GM12878 (cell line): ENCODE results near the gene SLX4IP. TPM values are rescaled to one million over a fixed set of nuclear protein-coding genes. Genes with fewer than 3 reads are reported as not detected.

ENCODE experiments used
- ATAC-seq: fragments of 200-7000 bp; cut with Tn5 transposase; 3 replicates; pipeline ENCODE4 v1.9.1; 2020; ENCODE audit warnings: mild to moderate bottlenecking, moderate library complexity
- BruUV-seq: library from RNA; stranded (reverse); fragments of 400-500 nt; replicated peaks from 2 replicates; lab custom pipeline; 2021; lab: Mats Ljungman, UMichigan
- CTCF ChIA-PET: fragments of 300-600 bp; sonication (Branson Sonifier 250); formaldehyde crosslinking; extraction: SDS; loops from one replicate; lab custom pipeline; 2021; ENCODE audit warnings: inconsistent platforms; lab: Yijun Ruan, JAX
- POLR2A ChIA-PET: fragments of 350-600 bp; formaldehyde crosslinking; extraction: SDS; loops from one replicate; lab custom pipeline; 2021; ENCODE audit warnings: inconsistent platforms; lab: Charles Lee
- RAD21 ChIA-PET: fragments of 300-600 bp; sonication (Branson Sonifier 250); formaldehyde crosslinking; loops from one replicate; lab custom pipeline; 2023; ENCODE audit warnings: antibody characterized with exemption; ENCODE audit not compliant: unreplicated experiment; lab: Charles Lee
- SMC1A ChIA-PET: fragments of 300-600 bp; sonication (Branson Sonifier 250); formaldehyde crosslinking; loops from one replicate; lab custom pipeline; 2023; ENCODE audit not compliant: unreplicated experiment, uncharacterized antibody; lab: Charles Lee
- DNase-seq: peaks from one replicate; pipeline ENCODE4 v3.0.0-alpha.2; 2011; ENCODE audit warnings: low read depth, low spot score
- FAIRE-seq: peaks from 3 replicates; lab custom pipeline; 2011; peaks lifted over from hg19 to GRCh38; lab: Jason Lieb, UNC
- H2AFZ ChIP-seq: 2 replicates; pipeline ENCODE4 v1.6.0; 2011; ENCODE audit warnings: low read depth, low read length, control low read depth; ENCODE audit not compliant: control insufficient read depth
- H3K27ac ChIP-seq: 2 replicates; pipeline ENCODE4 v1.5.1; 2011; ENCODE audit warnings: control low read depth; ENCODE audit not compliant: control insufficient read depth, insufficient read depth
- H3K27me3 ChIP-seq, 2 experiments: replicated peaks in 1 of 2; 2 replicates each; pipeline versions ENCODE4 v1.6.0 to v1.6.1; 2011; ENCODE audit warnings: low read length in 1 of 2; ENCODE audit not compliant: control insufficient read depth in 2 of 2, insufficient read depth in 2 of 2
- H3K36me3 ChIP-seq, 2 experiments: 2 replicates each; pipeline ENCODE4 v1.5.1; 2011; ENCODE audit warnings: low read length in 1 of 2; ENCODE audit not compliant: control insufficient read depth in 2 of 2, insufficient read depth in 2 of 2
- H3K4me1 ChIP-seq: 2 replicates; pipeline ENCODE4 v1.6.1; 2011; ENCODE audit warnings: mild to moderate bottlenecking, low read length, moderate library complexity, mixed read lengths; ENCODE audit not compliant: control insufficient read depth, insufficient read depth
- H3K4me2 ChIP-seq: 2 replicates; pipeline ENCODE4 v1.6.0; 2011; ENCODE audit warnings: control low read depth; ENCODE audit not compliant: control insufficient read depth, insufficient read depth
- H3K4me3 ChIP-seq: fragments of 200-600 bp; sonication (generic); 2 replicates; pipeline ENCODE4 v1.5.1; 2016
- H3K79me2 ChIP-seq: 2 replicates; pipeline ENCODE4 v1.6.0; 2011; ENCODE audit warnings: low read length; ENCODE audit not compliant: control insufficient read depth, insufficient read depth
- H3K9ac ChIP-seq: 2 replicates; pipeline ENCODE4 v1.8.0; 2011; ENCODE audit warnings: low read length, control low read depth, mixed read lengths; ENCODE audit not compliant: control insufficient read depth, insufficient read depth
- H3K9me3 ChIP-seq: replicated peaks from 3 replicates; pipeline ENCODE4 v1.5.1; 2011; ENCODE audit warnings: mild to moderate bottlenecking, low read length; ENCODE audit not compliant: control insufficient read depth, insufficient read depth
- H4K20me1 ChIP-seq: 2 replicates; pipeline ENCODE4 v1.6.0; 2011; ENCODE audit not compliant: control insufficient read depth, insufficient read depth
- BACH1 ChIP-seq: fragments of 450-650 bp; IDR thresholded peaks from 2 replicates; pipeline ENCODE4 v1.6.1; 2017; ENCODE audit warnings: mild to moderate bottlenecking, borderline replicate concordance
- BCL11A ChIP-seq: IDR thresholded peaks from 2 replicates; pipeline ENCODE4 v1.6.1; 2011; ENCODE audit warnings: low read depth, low read length
- BHLHE40 ChIP-seq, 2 experiments: fragments of 450-650 bp in 1 of 2; IDR thresholded peaks; 2 replicates each; pipeline ENCODE4 v1.6.1; 2011 to 2017; ENCODE audit warnings: low read depth in 2 of 2, borderline replicate concordance in 1 of 2, improper control_type of control experiment in 1 of 2, low read length in 1 of 2, mild to moderate bottlenecking in 1 of 2
- BMI1 ChIP-seq: fragments of 450-650 bp; IDR thresholded peaks from 2 replicates; pipeline ENCODE4 v1.6.1; 2016; ENCODE audit warnings: mild to moderate bottlenecking, moderate library complexity, borderline replicate concordance
- HDAC2 ChIP-seq: fragments of 200-600 bp; sonication (generic); IDR thresholded peaks from 2 replicates; pipeline ENCODE4 v1.6.1; 2017
- IRF4 ChIP-seq: IDR thresholded peaks from 2 replicates; pipeline ENCODE4 v1.6.1; 2011; ENCODE audit warnings: low read depth, low read length
- KAT2A ChIP-seq: conservative IDR thresholded peaks from 2 replicates; pipeline ENCODE4 v1.6.1; 2011; ENCODE audit warnings: low read depth, low read length; ENCODE audit not compliant: control insufficient read depth
- NR2C2 ChIP-seq: IDR thresholded peaks from 2 replicates; pipeline ENCODE4 v1.6.1; 2011; ENCODE audit warnings: borderline replicate concordance, low read depth; ENCODE audit not compliant: control insufficient read depth, insufficient read length
- POLR2AphosphoS5 ChIP-seq: IDR thresholded peaks from 2 replicates; pipeline ENCODE4 v1.6.1; 2011; ENCODE audit warnings: mild to moderate bottlenecking, low read length, inconsistent platforms
- POU2F2 ChIP-seq: IDR thresholded peaks from 3 replicates; pipeline ENCODE4 v1.6.1; 2011; ENCODE audit warnings: low read depth, mild to moderate bottlenecking, low read length, borderline replicate concordance
- RBBP5 ChIP-seq: fragments of 200-600 bp; sonication (generic); conservative IDR thresholded peaks from 2 replicates; pipeline ENCODE4 v1.6.1; 2016
- TCF3 ChIP-seq: IDR thresholded peaks from 2 replicates; pipeline ENCODE4 v1.6.1; 2012; ENCODE audit warnings: low read depth, mild to moderate bottlenecking, low read length, borderline replicate concordance; ENCODE audit not compliant: insufficient read depth
- WRNIP1 ChIP-seq: IDR thresholded peaks from 2 replicates; pipeline ENCODE4 v1.6.1; 2011; ENCODE audit warnings: low read depth, low read length, improper control_type of control experiment, borderline replicate concordance
- YBX1 ChIP-seq: fragments of 450-650 bp; IDR thresholded peaks from 2 replicates; pipeline ENCODE4 v1.6.1; 2016; ENCODE audit warnings: antibody characterized with exemption
- WGBS: methylation state at CpG from one replicate; pipeline ENCODE4 v1.1.6; 2016; ENCODE audit warnings: low lambda C conversion rate; ENCODE audit not compliant: insufficient replicate concordance, insufficient coverage; ENCODE audit errors: missing lambda C conversion rate; 5-methylcytosine and 5-hydroxymethylcytosine counted together
- in situ Hi-C: fragments of 300-500 bp; cut with MboI; formaldehyde crosslinking; loops from 9 replicates; pipeline ENCODE4 v1.14.3; 2018; ENCODE audit warnings: mixed read lengths
- intact Hi-C: fragments of 100-400 bp; cut with micrococcal nuclease; formaldehyde crosslinking; loops from one replicate; pipeline ENCODE4 v1.14.2; 2022; ENCODE audit not compliant: unreplicated experiment
- polyA plus RNA-seq, 11 experiments: library from polyadenylated mRNA; depleted of rRNA in 4 of 11; unstranded in 6 of 11; stranded (reverse) in 5 of 11; fragments of >200 nt; fragmentation: Nextera tagmentation in 4 of 11; fragmentation: Illumina TruSeq in 1 of 11; extraction: Ambion mirVana in 4 of 11; extraction: Trizol in 1 of 11; gene quantifications; 1 replicate in 1 of 11; 2 replicates in 10 of 11; pipeline versions ENCODE4 v1.2.1 to v1.2.3, GENCODE V29; 2011 to 2016; ENCODE audit warnings: inconsistent platforms in 2 of 11, missing spikeins in 2 of 11, low read depth in 1 of 11
- total RNA-seq, 4 experiments: library from RNA; depleted of rRNA in 3 of 4; stranded (reverse); fragments of >200 nt in 3 of 4; fragmentation: Illumina TruSeq in 1 of 4; extraction: Trizol in 1 of 4; gene quantifications; 2 replicates each; pipeline versions ENCODE4 v1.2.1 to v1.2.3, GENCODE V29; 2013 to 2021
- TF ChIP-seq, protein P1 (sequence below): IDR thresholded peaks from 2 replicates; pipeline ENCODE4 v1.6.1; 2011; ENCODE audit warnings: low read depth, low read length, improper control_type of control experiment, borderline replicate concordance
- TF ChIP-seq, protein P2 (sequence below): IDR thresholded peaks from 2 replicates; pipeline ENCODE4 v1.6.1; 2012; ENCODE audit warnings: improper control_type of control experiment, low read depth, low read length; ENCODE audit not compliant: insufficient replicate concordance
- TF ChIP-seq, protein P3 (sequence below): fragments of 450-650 bp; IDR thresholded peaks from 2 replicates; pipeline ENCODE4 v1.6.1; 2017; ENCODE audit warnings: borderline replicate concordance

SLX4IP gene
- total and polyA plus RNA-seq, 10 of the 15 experiments (the other 5 are each of a cell fraction or from before 2014, with no cell fraction given): 2.2 to 11.0 (median 6.3) TPM

DNA sequence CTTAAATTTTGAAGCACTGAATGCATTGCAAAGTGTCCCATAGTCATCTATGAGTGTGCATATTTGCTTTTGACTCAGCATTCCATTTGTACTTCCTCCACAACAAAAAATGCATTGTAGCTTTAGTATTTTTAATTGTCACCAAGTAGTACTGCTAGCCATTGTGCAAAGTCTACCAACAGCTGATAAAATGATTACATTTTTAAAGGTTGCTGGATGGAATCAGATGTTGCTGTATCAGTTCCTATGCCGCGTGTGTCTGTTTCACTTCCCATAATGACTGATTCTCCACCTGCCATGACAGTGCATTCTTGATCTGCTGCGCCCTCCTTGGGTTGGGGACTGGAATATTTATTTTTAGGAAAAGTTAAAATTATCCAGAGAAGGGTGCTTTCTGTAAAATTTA is 41.2 kb downstream of the SLX4IP start:
- RAD21 ChIA-PET: interaction anchor here (0.6 to 7.4 kb wide), 15 partner anchors 14 to 1421 kb away, joined by 3 to 77 read pairs (median 11); partner anchors contain the start of genes MKKS and SLX4IP
- Histone ChIP-seq H2AFZ (no peak overlapping the region), H3K9ac (no peak overlapping the region), H3K4me2 (peak overlapping the region; percentile 62), H3K79me2 (peaks cover 9% of the 10 kb centered on the region), H3K36me3 (peaks cover 0 to 3% of the 10 kb centered on the region in 2 experiments; a peak in 1 of 4 replicates), H3K4me1 (peaks cover 37% of the 10 kb centered on the region), H3K9me3 (no peaks in the 10 kb centered on the region; the same call in 2 of the 3 replicates), H4K20me1 (no peaks in the 10 kb centered on the region), H3K27me3 (no peaks in the 10 kb centered on the region), H3K4me3 (no peak overlapping the region), H3K27ac (peak overlapping the region; percentile 49; the same call in 1 of the 2 replicates)
- FAIRE-seq: peak; percentile 93
- SMC1A ChIA-PET: interaction anchor here (0.7 to 6.8 kb wide), 30 partner anchors 8 to 796 kb away, joined by 3 to 76 read pairs (median 8); partner anchors contain the start of genes MKKS and SLX4IP
- ATAC-seq: peak; percentile 86
- CTCF ChIA-PET: interaction anchor here (0.8 to 6.7 kb wide), 27 partner anchors 8 to 1067 kb away, joined by 3 to 57 read pairs (median 6); partner anchors contain the start of genes MKKS and SLX4IP
- peak; percentile 60 for DNase-seq
- no TSS peak for BruUV-seq
- intact Hi-C loops (loop anchor here (1.0 to 10.0 kb wide), 7 partner anchors 34 to 1066 kb away; partner anchors contain the start of genes JAG1 and SLX4IP), in situ Hi-C loops (no loop called here)
- POLR2A ChIA-PET: interaction anchor here (0.5 to 6.3 kb wide), 8 partner anchors 23 to 862 kb away, joined by 3 to 53 read pairs (median 4); partner anchors contain the start of genes MKKS and SLX4IP
- 3% methylated on average over 3 of the region's 3 CpGs for WGBS
- TF ChIP-seq IRF4 (peak; percentile 92), POU2F2 (0 out of 3 replicates have a peak, but pooled peaks have one; percentile 76), POLR2AphosphoS5 (no peak), RBBP5 (no peak), BHLHE40 (IDR thresholded peaks at IDR 0.05; ENCODE audit: borderline replicate concordance in 1 of 2, low read depth in 2 of 2, low read length in 1 of 2) (peak; percentile 38 to 42; a peak in 2 of 4 replicates), NR2C2 (no peak), HDAC2 (no peak), BCL11A (peak; percentile 80), BMI1 (no peak), WRNIP1 (no peak), KAT2A (no peak), YBX1 (no peak), TCF3 (peak; percentile 88; the same call in 1 of the 2 replicates), BACH1 (peak; percentile 98)
- TF ChIP-seq, protein P1, sequence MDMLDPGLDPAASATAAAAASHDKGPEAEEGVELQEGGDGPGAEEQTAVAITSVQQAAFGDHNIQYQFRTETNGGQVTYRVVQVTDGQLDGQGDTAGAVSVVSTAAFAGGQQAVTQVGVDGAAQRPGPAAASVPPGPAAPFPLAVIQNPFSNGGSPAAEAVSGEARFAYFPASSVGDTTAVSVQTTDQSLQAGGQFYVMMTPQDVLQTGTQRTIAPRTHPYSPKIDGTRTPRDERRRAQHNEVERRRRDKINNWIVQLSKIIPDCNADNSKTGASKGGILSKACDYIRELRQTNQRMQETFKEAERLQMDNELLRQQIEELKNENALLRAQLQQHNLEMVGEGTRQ: no peak
- TF ChIP-seq, protein P2, sequence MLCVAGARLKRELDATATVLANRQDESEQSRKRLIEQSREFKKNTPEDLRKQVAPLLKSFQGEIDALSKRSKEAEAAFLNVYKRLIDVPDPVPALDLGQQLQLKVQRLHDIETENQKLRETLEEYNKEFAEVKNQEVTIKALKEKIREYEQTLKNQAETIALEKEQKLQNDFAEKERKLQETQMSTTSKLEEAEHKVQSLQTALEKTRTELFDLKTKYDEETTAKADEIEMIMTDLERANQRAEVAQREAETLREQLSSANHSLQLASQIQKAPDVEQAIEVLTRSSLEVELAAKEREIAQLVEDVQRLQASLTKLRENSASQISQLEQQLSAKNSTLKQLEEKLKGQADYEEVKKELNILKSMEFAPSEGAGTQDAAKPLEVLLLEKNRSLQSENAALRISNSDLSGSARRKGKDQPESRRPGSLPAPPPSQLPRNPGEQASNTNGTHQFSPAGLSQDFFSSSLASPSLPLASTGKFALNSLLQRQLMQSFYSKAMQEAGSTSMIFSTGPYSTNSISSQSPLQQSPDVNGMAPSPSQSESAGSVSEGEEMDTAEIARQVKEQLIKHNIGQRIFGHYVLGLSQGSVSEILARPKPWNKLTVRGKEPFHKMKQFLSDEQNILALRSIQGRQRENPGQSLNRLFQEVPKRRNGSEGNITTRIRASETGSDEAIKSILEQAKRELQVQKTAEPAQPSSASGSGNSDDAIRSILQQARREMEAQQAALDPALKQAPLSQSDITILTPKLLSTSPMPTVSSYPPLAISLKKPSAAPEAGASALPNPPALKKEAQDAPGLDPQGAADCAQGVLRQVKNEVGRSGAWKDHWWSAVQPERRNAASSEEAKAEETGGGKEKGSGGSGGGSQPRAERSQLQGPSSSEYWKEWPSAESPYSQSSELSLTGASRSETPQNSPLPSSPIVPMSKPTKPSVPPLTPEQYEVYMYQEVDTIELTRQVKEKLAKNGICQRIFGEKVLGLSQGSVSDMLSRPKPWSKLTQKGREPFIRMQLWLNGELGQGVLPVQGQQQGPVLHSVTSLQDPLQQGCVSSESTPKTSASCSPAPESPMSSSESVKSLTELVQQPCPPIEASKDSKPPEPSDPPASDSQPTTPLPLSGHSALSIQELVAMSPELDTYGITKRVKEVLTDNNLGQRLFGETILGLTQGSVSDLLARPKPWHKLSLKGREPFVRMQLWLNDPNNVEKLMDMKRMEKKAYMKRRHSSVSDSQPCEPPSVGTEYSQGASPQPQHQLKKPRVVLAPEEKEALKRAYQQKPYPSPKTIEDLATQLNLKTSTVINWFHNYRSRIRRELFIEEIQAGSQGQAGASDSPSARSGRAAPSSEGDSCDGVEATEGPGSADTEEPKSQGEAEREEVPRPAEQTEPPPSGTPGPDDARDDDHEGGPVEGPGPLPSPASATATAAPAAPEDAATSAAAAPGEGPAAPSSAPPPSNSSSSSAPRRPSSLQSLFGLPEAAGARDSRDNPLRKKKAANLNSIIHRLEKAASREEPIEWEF: no peak
- TF ChIP-seq, protein P3, sequence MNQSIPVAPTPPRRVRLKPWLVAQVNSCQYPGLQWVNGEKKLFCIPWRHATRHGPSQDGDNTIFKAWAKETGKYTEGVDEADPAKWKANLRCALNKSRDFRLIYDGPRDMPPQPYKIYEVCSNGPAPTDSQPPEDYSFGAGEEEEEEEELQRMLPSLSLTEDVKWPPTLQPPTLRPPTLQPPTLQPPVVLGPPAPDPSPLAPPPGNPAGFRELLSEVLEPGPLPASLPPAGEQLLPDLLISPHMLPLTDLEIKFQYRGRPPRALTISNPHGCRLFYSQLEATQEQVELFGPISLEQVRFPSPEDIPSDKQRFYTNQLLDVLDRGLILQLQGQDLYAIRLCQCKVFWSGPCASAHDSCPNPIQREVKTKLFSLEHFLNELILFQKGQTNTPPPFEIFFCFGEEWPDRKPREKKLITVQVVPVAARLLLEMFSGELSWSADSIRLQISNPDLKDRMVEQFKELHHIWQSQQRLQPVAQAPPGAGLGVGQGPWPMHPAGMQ: no peak
